HepG2 (cell line): ENCODE results near the gene NPIPA7. TPM values are rescaled to one million over a fixed set of nuclear protein-coding genes. Genes with fewer than 3 reads are reported as not detected.
"Not testable (repeated sequence)": the region's sequence is repeated elsewhere in the genome, so short reads cannot be mapped to it uniquely, and the experiment has no call there.

Source experiments
- ATAC-seq: fragments of 200-7000 bp; cut with Tn5 transposase; 3 replicates; pipeline ENCODE4 v1.9.1; 2020; ENCODE audit warnings: mild to moderate bottlenecking, moderate library complexity
- Bru-seq: library from RNA; stranded (reverse); fragments of 400-500 nt; gene quantifications from one replicate; lab custom pipeline; 2021; lab: Mats Ljungman, UMichigan
- BruChase-seq, 2 experiments: library from RNA; stranded (reverse); fragments of 400-500 nt; gene quantifications; one replicate each; lab custom pipeline; 2021; lab: Mats Ljungman, UMichigan
- BruUV-seq: library from RNA; stranded (reverse); fragments of 400-500 nt; replicated peaks from 2 replicates; lab custom pipeline; 2021; lab: Mats Ljungman, UMichigan
- CTCF ChIA-PET: fragments of 300-600 bp; formaldehyde crosslinking; extraction: SDS; loops from one replicate; lab custom pipeline; 2021; ENCODE audit warnings: low total read pairs, inconsistent platforms, low intra/inter-chr PET ratio; lab: Yijun Ruan, JAX
- POLR2A ChIA-PET: fragments of 350-600 bp; sonication (Branson Sonifier 250); formaldehyde crosslinking; loops from one replicate; lab custom pipeline; 2020; ENCODE audit warnings: antibody characterized with exemption, inconsistent platforms; lab: Yijun Ruan, JAX
- DNase-seq: peaks from one replicate; pipeline ENCODE4 v3.0.0-alpha.2; 2015; ENCODE audit warnings: low spot score
- FAIRE-seq: peaks from 3 replicates; lab custom pipeline; 2011; peaks lifted over from hg19 to GRCh38; lab: Jason Lieb, UNC
- H2AFZ ChIP-seq: one replicate; pipeline ENCODE4 v1.6.1; 2011; ENCODE audit warnings: low read length, inconsistent platforms
- H3K27ac ChIP-seq: fragments of 300-600 bp; 3 replicates; pipeline ENCODE4 v1.8.0; 2011; ENCODE audit warnings: mixed run types, mild to moderate bottlenecking, mixed read lengths, low read length, inconsistent platforms; ENCODE audit not compliant: insufficient read depth; ENCODE audit errors: extremely low read length
- H3K27me3 ChIP-seq, 2 experiments: fragments of 200-600 bp in 1 of 2; 2 replicates in 1 of 2; 3 replicates in 1 of 2; pipeline versions ENCODE4 v1.6.0 to v1.8.0; 2011; ENCODE audit warnings: low read length in 2 of 2, mild to moderate bottlenecking in 2 of 2, moderate library complexity in 2 of 2, inconsistent platforms in 1 of 2; ENCODE audit not compliant: insufficient read depth in 2 of 2, control insufficient read depth in 1 of 2
- H3K36me3 ChIP-seq, 2 experiments: fragments of 200-600 bp in 1 of 2; replicated peaks in 1 of 2; 2 replicates in 1 of 2; 3 replicates in 1 of 2; pipeline versions ENCODE4 v1.5.1 to v1.8.0; 2011; ENCODE audit warnings: low read length in 2 of 2, inconsistent platforms in 1 of 2; ENCODE audit not compliant: insufficient read depth in 2 of 2, control insufficient read depth in 1 of 2
- H3K4me1 ChIP-seq: 2 replicates; pipeline ENCODE4 v1.5.1; 2012; ENCODE audit warnings: low read length, inconsistent platforms; ENCODE audit not compliant: insufficient read depth
- H3K4me2 ChIP-seq: 2 replicates; pipeline ENCODE4 v1.6.0; 2011; ENCODE audit warnings: low read depth, low read length, inconsistent platforms
- H3K4me3 ChIP-seq, 3 experiments: fragments of 200-600 bp in 1 of 3; sonication (generic), shearing (Covaris generic) in 1 of 3; replicated peaks in 1 of 3; 2 replicates each; pipeline ENCODE4 v1.5.1; 2011 to 2016; ENCODE audit warnings: low read length in 3 of 3, inconsistent platforms in 2 of 3, low read depth in 2 of 3, mild to moderate bottlenecking in 2 of 3, control low read depth in 1 of 3, mixed read lengths in 1 of 3; ENCODE audit not compliant: insufficient read depth in 1 of 3
- H3K79me2 ChIP-seq: one replicate; pipeline ENCODE4 v1.6.1; 2011; ENCODE audit warnings: low read length, inconsistent platforms; ENCODE audit not compliant: insufficient read depth
- H3K9ac ChIP-seq: 2 replicates; pipeline ENCODE4 v1.6.0; 2011; ENCODE audit warnings: mild to moderate bottlenecking, low read depth, low read length, inconsistent platforms; ENCODE audit not compliant: insufficient read depth
- H3K9me3 ChIP-seq: 2 replicates; pipeline ENCODE4 v1.5.1; 2012; ENCODE audit warnings: mild to moderate bottlenecking, low read length
- H4K20me1 ChIP-seq: 2 replicates; pipeline ENCODE4 v1.6.0; 2011; ENCODE audit warnings: inconsistent platforms, mild to moderate bottlenecking, low read length, moderate library complexity; ENCODE audit not compliant: insufficient read depth
- WGBS: methylation state at CpG from one replicate; pipeline ENCODE4 v1.1.6; 2017; ENCODE audit warnings: low lambda C conversion rate; 5-methylcytosine and 5-hydroxymethylcytosine counted together
- in situ Hi-C: cut with HindIII; loops from 2 replicates; pipeline ENCODE4 v1.10.0; 2017; ENCODE audit warnings: low pct_unique_long_range_greater_than_20kb; ENCODE audit not compliant: extremely low pct_ligation_motif_present
- intact Hi-C: fragments of 100-400 bp; cut with micrococcal nuclease; formaldehyde crosslinking; loops from one replicate; pipeline ENCODE4 v1.10.0; 2022; ENCODE audit not compliant: unreplicated experiment
- long read RNA-seq, 2 experiments: library from RNA in 1 of 2; library from polyadenylated mRNA in 1 of 2; stranded (forward) in 1 of 2; unstranded in 1 of 2; transcript quantifications; one replicate each; pipeline ENCODE4 v2.0.0, GENCODE V29; 2019 to 2022
- polyA minus RNA-seq, 3 experiments: library from RNA; depleted of rRNA, polyadenylated mRNA; stranded (reverse); fragments of >200 nt; gene quantifications; 2 replicates each; pipeline ENCODE4 v1.2.3, GENCODE V29; 2011; ENCODE audit warnings: low replicate concordance in 1 of 3
- polyA plus RNA-seq, 8 experiments: library from polyadenylated mRNA; depleted of rRNA in 3 of 8; stranded (reverse) in 7 of 8; unstranded in 1 of 8; fragments of >200 nt; fragmentation: Illumina TruSeq in 4 of 8; extraction: Trizol in 4 of 8; gene quantifications; 2 replicates each; pipeline versions ENCODE4 v1.2.1 to v1.2.3, GENCODE V29; 2011 to 2016; ENCODE audit warnings: low read depth in 4 of 8, missing spikeins in 1 of 8, mixed read lengths in 1 of 8; ENCODE audit not compliant: insufficient read depth in 1 of 8
- total RNA-seq, 5 experiments: library from RNA; depleted of rRNA; stranded (reverse); fragments of >200 nt; fragmentation: Illumina TruSeq; extraction: Trizol; gene quantifications; 2 replicates each; pipeline ENCODE4 v1.2.3, GENCODE V29; 2016; ENCODE audit warnings: low read depth in 1 of 5

Gene NPIPA7
- total RNA-seq (2016; rRNA removed; fragmentation: Illumina TruSeq; extraction: Trizol) (4.8 and 11.0 TPM in 2 replicates), polyA plus RNA-seq (2011; rRNA removed) (65.3 and 97.4 TPM in 2 replicates), polyA minus RNA-seq (2011; rRNA and poly(A)+ RNA removed; ENCODE audit: low replicate concordance) (0.92 and 1.1 TPM in 2 replicates), Bru-seq, nascent RNA (percentile 12 among the genes with signal in this experiment), BruChase-seq, experiment 1, labeled RNA remaining after a 6-hour chase (percentile 19 among the genes with signal in this experiment), BruChase-seq, experiment 2, labeled RNA remaining after a 2-hour chase (percentile 23 among the genes with signal in this experiment)
- 1.1 and 2.6 TPM in 2 replicates for total RNA-seq (2016; cell fraction: cytosol; rRNA removed; fragmentation: Illumina TruSeq; extraction: Trizol; ENCODE audit: low read depth)
- total RNA-seq (2016; cell fraction: insoluble cytoplasmic fraction; rRNA removed; fragmentation: Illumina TruSeq; extraction: Trizol) = 4.3 and 9.5 TPM in 2 replicates
- 4.0 and 4.2 TPM in 2 replicates for total RNA-seq (2016; cell fraction: membrane; rRNA removed; fragmentation: Illumina TruSeq; extraction: Trizol)
- 4.9 and 17.0 TPM in 2 replicates for total RNA-seq (2016; cell fraction: nucleus; rRNA removed; fragmentation: Illumina TruSeq; extraction: Trizol)
- polyA plus RNA-seq (2011; cell fraction: cytosol; rRNA removed) = 30.8 and 41.5 TPM in 2 replicates
- polyA plus RNA-seq (2011; cell fraction: nucleus; rRNA removed) = 91.0 and 119 TPM in 2 replicates
- polyA plus RNA-seq (2012) = 13.5 and 19.9 TPM in 2 replicates
- 3.9 and 4.4 TPM in 2 replicates for polyA plus RNA-seq (2016; cell fraction: cytosol; fragmentation: Illumina TruSeq; extraction: Trizol; ENCODE audit: low read depth)
- polyA plus RNA-seq (2016; cell fraction: insoluble cytoplasmic fraction; fragmentation: Illumina TruSeq; extraction: Trizol; ENCODE audit: low read depth) = 17.8 and 30.2 TPM in 2 replicates
- 7.8 and 8.1 TPM in 2 replicates for polyA plus RNA-seq (2016; cell fraction: membrane; fragmentation: Illumina TruSeq; extraction: Trizol; ENCODE audit: low read depth)
- 104 and 133 TPM in 2 replicates for polyA plus RNA-seq (2016; cell fraction: nucleus; fragmentation: Illumina TruSeq; extraction: Trizol; ENCODE audit: insufficient read depth, low read depth)
- polyA minus RNA-seq (2011; cell fraction: cytosol; rRNA and poly(A)+ RNA removed) = 1.4 and 3.1 TPM in 2 replicates
- polyA minus RNA-seq (2011; cell fraction: nucleus; rRNA and poly(A)+ RNA removed) = 6.7 and 7.5 TPM in 2 replicates
- long read RNA-seq, experiment 1 = 0 reads
- long read RNA-seq, experiment 2, partial matches to known transcripts = 2 of 2 reads
- long read RNA-seq, experiment 2, other reads (novel, unspliced or antisense) = 0 of 2 reads

- H3K9me3 ChIP-seq, in situ Hi-C loops, FAIRE-seq, H3K9ac ChIP-seq, BruUV-seq, H3K27me3 ChIP-seq, intact Hi-C loops, H3K4me3 ChIP-seq, H2AFZ ChIP-seq, H3K79me2 ChIP-seq, H3K36me3 ChIP-seq, H3K4me2 ChIP-seq, H3K4me1 ChIP-seq, ATAC-seq, H4K20me1 ChIP-seq, POLR2A ChIA-PET, DNase-seq, CTCF ChIA-PET, H3K27ac ChIP-seq: not testable (repeated sequence)
- WGBS = no CpG with 5 or more reads among the region's 3 CpGs
Observed at GRCh38 chr16:16378840-16379239, at the start of gene NPIPA7. Gene NPIPA7, plus strand, starts transcription at chr16:16379140. Its CDS starts 105 bp downstream, at chr16:16379245.

GRCh38 chr16:16331466-16331865, 47.5 kb upstream of the NPIPA7 start:
- H3K9ac ChIP-seq, H3K4me3 ChIP-seq, BruUV-seq, H2AFZ ChIP-seq, ATAC-seq, in situ Hi-C loops, H3K9me3 ChIP-seq, FAIRE-seq, POLR2A ChIA-PET, intact Hi-C loops, H3K4me2 ChIP-seq, H3K27me3 ChIP-seq, H3K36me3 ChIP-seq, H3K4me1 ChIP-seq, H3K27ac ChIP-seq, CTCF ChIA-PET, DNase-seq, H3K79me2 ChIP-seq, H4K20me1 ChIP-seq: not testable (repeated sequence)
- 97% methylated on average over 5 of the region's 23 CpGs for WGBS

- ATAC-seq, H3K79me2 ChIP-seq, H3K4me2 ChIP-seq, H2AFZ ChIP-seq, FAIRE-seq, POLR2A ChIA-PET, H3K27ac ChIP-seq, H3K27me3 ChIP-seq, BruUV-seq, DNase-seq, in situ Hi-C loops, H4K20me1 ChIP-seq, intact Hi-C loops, CTCF ChIA-PET, H3K4me1 ChIP-seq, H3K9ac ChIP-seq, H3K36me3 ChIP-seq, H3K9me3 ChIP-seq, H3K4me3 ChIP-seq: not testable (repeated sequence)
- 50% methylated on average over 2 of the region's 30 CpGs for WGBS
Observed at GRCh38 chr16:16357556-16357955, 21.4 kb upstream of the NPIPA7 start.
